ENCODE data around the gene ZNF438. TPM values are rescaled to one million over a fixed set of nuclear protein-coding genes. Genes with fewer than 3 reads are reported as not detected.
"Not testable (repeated sequence)": the region's sequence is repeated elsewhere in the genome, so short reads cannot be mapped to it uniquely, and the experiment has no call there.

ZNF438 gene
- total RNA-seq, 4 donors from 2014 or later: 2.9 to 9.3 (median 5.9) TPM

DNA sequence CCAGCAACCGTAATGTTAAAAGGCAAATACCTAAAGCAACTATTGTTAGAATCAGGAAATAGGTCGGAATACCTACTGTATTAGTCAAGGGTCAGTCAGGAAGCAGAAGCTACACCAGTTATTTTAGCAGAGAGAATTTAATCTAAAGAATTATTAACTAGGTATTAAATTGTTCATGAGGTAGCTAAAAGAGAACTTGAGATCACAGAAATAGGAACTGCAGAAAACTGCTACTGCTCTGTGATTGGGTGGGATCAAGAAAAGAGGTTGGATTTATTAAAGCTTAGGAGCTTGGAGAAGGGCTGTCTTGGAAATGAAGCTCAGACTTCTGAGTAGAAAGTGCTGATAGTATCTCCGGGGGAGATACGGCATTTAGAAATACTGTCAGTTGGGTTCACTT is 20.0 kb upstream of the ZNF438 start:
- H3K4me3 ChIP-seq: no peak overlapping the region
- H3K27ac ChIP-seq: no peak overlapping the region
- no peaks in the 10 kb centered on the region for H3K4me1 ChIP-seq
- no peaks in the 10 kb centered on the region for H3K36me3 ChIP-seq
- intact Hi-C loops (cut with DNase I): no loop called here
- no peaks in the 10 kb centered on the region for H3K27me3 ChIP-seq
- WGBS, 2 donors: 64 to 69% methylated on average over 4 of the region's 4 CpGs
- no peaks in the 10 kb centered on the region for H3K9me3 ChIP-seq
- DNase-seq: no peak
- TF ChIP-seq POLR2A (IDR thresholded peaks at IDR 0.05): no peak
- TF ChIP-seq, protein P1, sequence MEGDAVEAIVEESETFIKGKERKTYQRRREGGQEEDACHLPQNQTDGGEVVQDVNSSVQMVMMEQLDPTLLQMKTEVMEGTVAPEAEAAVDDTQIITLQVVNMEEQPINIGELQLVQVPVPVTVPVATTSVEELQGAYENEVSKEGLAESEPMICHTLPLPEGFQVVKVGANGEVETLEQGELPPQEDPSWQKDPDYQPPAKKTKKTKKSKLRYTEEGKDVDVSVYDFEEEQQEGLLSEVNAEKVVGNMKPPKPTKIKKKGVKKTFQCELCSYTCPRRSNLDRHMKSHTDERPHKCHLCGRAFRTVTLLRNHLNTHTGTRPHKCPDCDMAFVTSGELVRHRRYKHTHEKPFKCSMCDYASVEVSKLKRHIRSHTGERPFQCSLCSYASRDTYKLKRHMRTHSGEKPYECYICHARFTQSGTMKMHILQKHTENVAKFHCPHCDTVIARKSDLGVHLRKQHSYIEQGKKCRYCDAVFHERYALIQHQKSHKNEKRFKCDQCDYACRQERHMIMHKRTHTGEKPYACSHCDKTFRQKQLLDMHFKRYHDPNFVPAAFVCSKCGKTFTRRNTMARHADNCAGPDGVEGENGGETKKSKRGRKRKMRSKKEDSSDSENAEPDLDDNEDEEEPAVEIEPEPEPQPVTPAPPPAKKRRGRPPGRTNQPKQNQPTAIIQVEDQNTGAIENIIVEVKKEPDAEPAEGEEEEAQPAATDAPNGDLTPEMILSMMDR (IDR thresholded peaks at IDR 0.05): no peak

DNA sequence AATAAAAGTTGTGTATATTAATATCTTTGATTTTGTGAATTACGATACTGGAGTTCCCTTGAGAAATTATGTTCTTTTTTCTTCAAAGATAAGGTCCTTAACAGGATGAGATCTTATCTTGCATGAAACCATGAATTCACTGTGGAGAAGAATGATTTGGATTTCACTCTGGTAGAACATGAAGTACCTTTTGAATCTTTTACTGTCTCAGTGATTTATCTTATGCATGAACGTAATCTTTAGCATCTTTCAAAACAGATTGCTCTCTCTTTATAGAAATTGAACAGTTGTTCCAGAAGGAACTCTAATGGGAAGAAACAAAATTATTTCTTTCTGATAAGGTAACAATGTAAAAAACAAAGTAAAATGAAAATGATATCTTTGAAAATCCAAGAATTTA is 11.0 kb upstream of the ZNF438 start:
- Histone ChIP-seq H3K27ac (no peak overlapping the region), H3K4me3 (no peak overlapping the region), H3K4me1 (no peaks in the 10 kb centered on the region), H3K36me3 (no peaks in the 10 kb centered on the region), H3K9me3 (no peaks in the 10 kb centered on the region), H3K27me3 (no peaks in the 10 kb centered on the region)
- DNase-seq: no peak
- TF ChIP-seq POLR2A (IDR thresholded peaks at IDR 0.05): no peak
- TF ChIP-seq, protein P1 (IDR thresholded peaks at IDR 0.05): no peak
- intact Hi-C loops (cut with DNase I): no loop called here
- 75 to 83% methylated on average over 2 of the region's 2 CpGs for WGBS, 2 donors

DNA sequence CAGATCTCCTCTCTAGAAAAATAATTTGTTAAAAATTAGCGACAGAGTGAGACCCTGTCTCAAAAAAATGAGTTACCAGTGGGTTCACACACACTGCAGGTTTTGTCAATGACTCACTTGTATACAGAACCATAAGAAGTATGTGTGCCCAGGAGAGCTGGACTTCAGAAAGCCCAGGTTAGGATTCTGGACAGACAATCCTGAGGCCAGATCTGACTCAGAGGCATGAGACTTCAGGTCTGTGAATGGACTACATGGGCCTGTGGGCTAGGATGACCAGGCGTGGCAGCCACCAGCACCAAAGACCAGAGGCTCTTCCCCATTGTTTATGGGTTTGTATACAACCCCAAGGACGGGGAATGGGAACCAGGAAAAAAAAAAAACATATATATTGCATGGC is 9.3 kb upstream of the ZNF438 start:
- Histone ChIP-seq H3K36me3 (no peaks in the 10 kb centered on the region), H3K9me3 (no peaks in the 10 kb centered on the region), H3K27me3 (no peaks in the 10 kb centered on the region), H3K4me1 (no peaks in the 10 kb centered on the region), H3K27ac (no peak overlapping the region), H3K4me3 (no peak overlapping the region)
- intact Hi-C loops (cut with DNase I): no loop called here
- DNase-seq: no peak
- TF ChIP-seq POLR2A (IDR thresholded peaks at IDR 0.05): no peak
- TF ChIP-seq, protein P1 (IDR thresholded peaks at IDR 0.05): no peak
- WGBS, 2 donors: 72 to 74% methylated on average over 3 of the region's 3 CpGs

DNA sequence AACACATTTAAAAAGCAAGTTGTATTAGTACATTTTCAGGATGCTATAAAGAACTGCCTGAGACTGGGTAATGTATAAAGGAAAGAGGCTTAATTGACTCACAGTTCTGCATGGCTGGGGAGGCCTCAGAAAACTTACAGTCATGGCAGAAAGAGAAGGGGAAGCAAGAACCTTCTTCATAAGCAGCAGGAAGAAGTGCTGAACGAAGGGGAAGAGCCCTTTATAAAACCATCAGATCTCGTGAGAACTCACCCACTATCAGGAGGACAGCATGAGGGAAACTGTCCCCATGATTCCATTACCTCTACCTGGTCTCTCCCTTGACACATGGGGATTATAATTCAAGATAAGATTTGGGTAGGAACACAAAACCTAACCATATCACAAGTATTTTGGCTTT is 7.3 kb upstream of the ZNF438 start:
- DNase-seq; H3K4me3 ChIP-seq; H3K4me1 ChIP-seq; intact Hi-C loops (cut with DNase I); H3K9me3 ChIP-seq; H3K27ac ChIP-seq; H3K36me3 ChIP-seq; H3K27me3 ChIP-seq: not testable (repeated sequence)
- WGBS, 2 donors: 50 to 78% methylated on average over 2 of the region's 2 CpGs

DNA sequence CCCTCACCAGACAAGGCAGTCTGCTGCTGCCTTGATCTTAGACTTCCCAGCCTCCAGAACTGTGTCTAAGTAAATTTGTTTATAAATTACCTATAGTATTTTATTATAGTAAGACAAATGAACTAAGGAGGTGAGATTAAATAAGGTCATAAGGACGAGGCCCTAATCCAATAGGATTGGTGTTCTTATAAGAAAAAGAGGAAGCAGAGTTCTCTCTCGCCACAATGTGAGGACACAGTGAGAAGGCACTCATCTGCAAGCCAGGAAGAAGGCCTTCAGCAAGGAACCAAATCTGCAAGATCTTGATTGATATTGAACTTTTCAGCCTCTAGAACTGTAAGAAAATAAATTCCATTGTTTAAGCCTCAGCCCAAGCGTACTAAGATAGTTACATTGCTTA is 6.1 kb upstream of the ZNF438 start:
- TF ChIP-seq, protein P1 (IDR thresholded peaks at IDR 0.05): no peak
- H3K9me3 ChIP-seq: no peaks in the 10 kb centered on the region
- no peaks in the 10 kb centered on the region for H3K27me3 ChIP-seq
- 86 to 89% methylated on average over 3 of the region's 3 CpGs for WGBS, 2 donors
- H3K4me1 ChIP-seq: peaks cover 0 to 18% (median 8%) of the 10 kb centered on the region in 3 donors
- no peaks in the 10 kb centered on the region for H3K36me3 ChIP-seq
- no peak for DNase-seq
- intact Hi-C loops (cut with DNase I): no loop called here
- no peak overlapping the region for H3K27ac ChIP-seq
- H3K4me3 ChIP-seq: no peak overlapping the region

DNA sequence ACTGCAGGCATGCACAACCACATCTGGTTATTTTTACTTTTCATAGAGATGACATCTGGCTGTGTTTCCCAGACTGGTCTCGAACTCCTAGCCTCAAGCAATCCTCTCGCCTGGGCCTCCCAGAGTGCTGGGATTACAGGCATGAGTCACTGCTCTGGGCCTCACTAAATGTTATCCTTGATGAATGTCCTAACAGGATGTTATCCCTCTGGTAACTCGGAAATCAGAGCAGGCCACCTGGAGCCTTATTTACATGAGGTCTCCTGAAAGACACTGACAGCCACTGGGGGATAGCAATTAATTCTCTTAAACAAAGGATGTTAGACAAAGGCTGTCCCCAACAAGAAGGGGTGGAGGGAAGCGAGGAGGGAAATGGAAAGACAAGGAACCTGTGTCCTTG is 4.5 kb upstream of the ZNF438 start:
- Histone ChIP-seq H3K4me3 (no peak overlapping the region), H3K9me3 (no peaks in the 10 kb centered on the region), H3K27ac (no peak overlapping the region), H3K36me3 (no peaks in the 10 kb centered on the region), H3K4me1 (peaks cover 0 to 22% (median 9%) of the 10 kb centered on the region in 3 donors), H3K27me3 (no peaks in the 10 kb centered on the region)
- TF ChIP-seq, protein P1 (IDR thresholded peaks at IDR 0.05): no peak
- no peak for TF ChIP-seq POLR2A (IDR thresholded peaks at IDR 0.05)
- WGBS, 2 donors: 63 to 84% methylated on average over 3 to 4 of the region's 4 CpGs
- DNase-seq: no peak
- intact Hi-C loops (cut with DNase I): no loop called here
